ENCODE data around the gene PLD1.

GRCh38 chr3:171682743-171683142 is 127.5 kb downstream of the PLD1 start:
- TF ChIP-seq, protein P1, sequence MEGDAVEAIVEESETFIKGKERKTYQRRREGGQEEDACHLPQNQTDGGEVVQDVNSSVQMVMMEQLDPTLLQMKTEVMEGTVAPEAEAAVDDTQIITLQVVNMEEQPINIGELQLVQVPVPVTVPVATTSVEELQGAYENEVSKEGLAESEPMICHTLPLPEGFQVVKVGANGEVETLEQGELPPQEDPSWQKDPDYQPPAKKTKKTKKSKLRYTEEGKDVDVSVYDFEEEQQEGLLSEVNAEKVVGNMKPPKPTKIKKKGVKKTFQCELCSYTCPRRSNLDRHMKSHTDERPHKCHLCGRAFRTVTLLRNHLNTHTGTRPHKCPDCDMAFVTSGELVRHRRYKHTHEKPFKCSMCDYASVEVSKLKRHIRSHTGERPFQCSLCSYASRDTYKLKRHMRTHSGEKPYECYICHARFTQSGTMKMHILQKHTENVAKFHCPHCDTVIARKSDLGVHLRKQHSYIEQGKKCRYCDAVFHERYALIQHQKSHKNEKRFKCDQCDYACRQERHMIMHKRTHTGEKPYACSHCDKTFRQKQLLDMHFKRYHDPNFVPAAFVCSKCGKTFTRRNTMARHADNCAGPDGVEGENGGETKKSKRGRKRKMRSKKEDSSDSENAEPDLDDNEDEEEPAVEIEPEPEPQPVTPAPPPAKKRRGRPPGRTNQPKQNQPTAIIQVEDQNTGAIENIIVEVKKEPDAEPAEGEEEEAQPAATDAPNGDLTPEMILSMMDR (IDR thresholded peaks at IDR 0.05; ENCODE audit: low read depth, low read length, poor library complexity, severe bottlenecking), result no peak
- TF ChIP-seq EZH2phosphoT487 (IDR thresholded peaks at IDR 0.05; ENCODE audit: borderline replicate concordance, low read length), result no peak
